Heart right ventricle (tissue), 16 donors: ENCODE measurements around the gene DEPDC5. TPM values are rescaled to one million over a fixed set of nuclear protein-coding genes. Genes with fewer than 3 reads are reported as not detected.

Source experiments
- ATAC-seq, 8 donors: fragments of 200-7000 bp; cut with Tn5 transposase; one replicate each; pipeline ENCODE4 v1.9.1; 2020; ENCODE audit warnings: mild to moderate bottlenecking in 8 of 8, moderate library complexity in 8 of 8, moderate number of reproducible peaks in 1 of 8
- DNase-seq, 2 donors: peaks; one replicate each; pipeline ENCODE4 v3.0.0-alpha.2; 2020
- H3K27ac ChIP-seq, 10 donors: fragments of 200-600 bp; sonication (generic) in 2 of 10; one replicate each; pipeline versions ENCODE4 v1.5.0 to v1.8.0; 2020 to 2022; ENCODE audit warnings: mild to moderate bottlenecking in 3 of 10
- H3K27me3 ChIP-seq, 7 donors: fragments of 200-600 bp; one replicate each; pipeline ENCODE4 v1.8.0; 2021 to 2022; ENCODE audit warnings: mild to moderate bottlenecking in 2 of 7
- H3K36me3 ChIP-seq, 9 donors: fragments of 200-600 bp; sonication (generic) in 1 of 9; one replicate each; pipeline versions ENCODE4 v1.5.0 to v1.8.0; 2020 to 2022; ENCODE audit warnings: mild to moderate bottlenecking in 2 of 9
- H3K4me1 ChIP-seq, 9 donors: fragments of 200-600 bp; sonication (generic) in 1 of 9; one replicate each; pipeline versions ENCODE4 v1.5.0 to v1.8.0; 2020 to 2022; ENCODE audit warnings: mild to moderate bottlenecking in 4 of 9
- H3K4me3 ChIP-seq, 10 donors: fragments of 200-600 bp; sonication (generic) in 2 of 10; one replicate each; pipeline versions ENCODE4 v1.5.0 to v1.8.0; 2020 to 2022; ENCODE audit warnings: mild to moderate bottlenecking in 7 of 10, moderate library complexity in 2 of 10
- H3K9me3 ChIP-seq, 11 donors: fragments of 200-600 bp in 10 of 11; sonication (generic) in 2 of 11; one replicate each; pipeline versions ENCODE4 v1.5.0 to v1.8.0; 2013 to 2022; ENCODE audit warnings: mild to moderate bottlenecking in 2 of 11, control low read depth in 1 of 11, moderate library complexity in 1 of 11
- CTCF ChIP-seq, 9 donors: fragments of 200-600 bp; sonication (generic) in 2 of 9; IDR thresholded peaks; one replicate each; pipeline versions ENCODE4 v1.5.0 to v1.8.0; 2021 to 2022; ENCODE audit warnings: antibody characterized with exemption in 9 of 9, mild to moderate bottlenecking in 5 of 9, moderate library complexity in 1 of 9
- WGBS, 2 donors: extraction: QIAGEN DNeasy Blood & Tissue Kit; methylation state at CpG; one replicate each; pipeline ENCODE4 v1.1.7; 2013; ENCODE audit warnings: inconsistent platforms in 1 of 2; 5-methylcytosine and 5-hydroxymethylcytosine counted together
- intact Hi-C, 10 donors: fragments of 100-400 bp; cut with DNase I; formaldehyde crosslinking; loops; one replicate each; pipeline versions ENCODE4 v1.11.1 to v1.14.2; 2022
- polyA plus RNA-seq, 2 donors: library from polyadenylated mRNA; stranded (reverse); fragments of 200-250 nt; gene quantifications; one replicate each; pipeline ENCODE4 v1.2.3, GENCODE V29; 2013
- total RNA-seq, 10 donors: library from RNA; stranded (reverse); fragmentation: NEBNext Ultra II Directional in 3 of 10; extraction: Animal tissue kit (Norgen Biotek cat#: 25700) in 3 of 10; gene quantifications; one replicate each; pipeline versions ENCODE4 v1.2.1 to v1.2.4, GENCODE V29; 2021 to 2023
- donor health status: Arrhythmogenic right ventricular cardiomyopathy.
- donor health status: ischemic (EF 13 %, LVEDD 7.1; RV severe dilation, severe dysfunction).
- donor health status: healthy with polysubstance abuse.
- donor health status: DM: no; HTN: yes; CAD: no.
- donor health status: DM: no; HTN: no; CAD: no.
- donor health status: ischemic (EF 25% LVEDD 6.9; RV normal size, moderate dysfunction).
- donor health status: ischemic (EF 25% LVEDD 5.7; RV mildly dilated, moderate dysfunction).
- donor health status: healthy.
- donor health status: DM: yes; HTN: yes; CAD: no.
- donor health status: Ischemic cardiomyopathy.
- donor health status: ischemic (EF 35%, LVEDD 5.7; RV mildly dilated, moderate dysfunction).
- donor health status: nonischemic (EF 11% LVEDD 7.7; RV severe dilation, severe dysfunction).
- donor health status: DM: yes; HTN: yes; CAD: no.
- donor health status: PGD.
- donor health status: ischemic (EF 29% LVEDD 5.4; RV normal size, mild dysfunction).
- donor health status: nonischemic (EF 23%, LVEDD 6.1; RV moderate dilation, normal function).

The DEPDC5 gene
- total and polyA plus RNA-seq, 12 donors: 6.2 to 19.1 (median 14.4) TPM

- H3K4me1 ChIP-seq: peaks cover 0 to 20% (median 3%) of the 10 kb centered on the region in 9 donors
- 55 to 67% methylated on average over 1 of the region's 1 CpG for WGBS, 2 donors
- DNase-seq: no peak
- no peak for TF ChIP-seq CTCF (IDR thresholded peaks at IDR 0.05)
- H3K9me3 ChIP-seq: no peaks in the 10 kb centered on the region
- H3K4me3 ChIP-seq: no peak overlapping the region
- intact Hi-C loops: no loop called here
- no peaks in the 10 kb centered on the region for H3K27me3 ChIP-seq
- H3K36me3 ChIP-seq: peaks cover 0 to 86% (median 0%) of the 10 kb centered on the region in 9 donors
- peak in 3 of 8 donors; percentile 61 to 88 (median 68) for ATAC-seq
- peak overlapping the region in 1 of 10 donors; percentile 71 for H3K27ac ChIP-seq
Measured at GRCh38 chr22:31829505-31829904, 75.7 kb downstream of the DEPDC5 start.

- WGBS, 2 donors: 32 to 52% methylated on average over 1 of the region's 1 CpG
Measured at GRCh38 chr22:31830721-31831070, 76.9 kb downstream of the DEPDC5 start.

GRCh38 chr22:31833930-31834329, 80.1 kb downstream of the DEPDC5 start:
- no peak overlapping the region for H3K4me3 ChIP-seq
- H3K4me1 ChIP-seq: peaks cover 0 to 18% (median 3%) of the 10 kb centered on the region in 9 donors
- no peaks in the 10 kb centered on the region for H3K9me3 ChIP-seq
- no peak for TF ChIP-seq CTCF (IDR thresholded peaks at IDR 0.05)
- 96 to 100% methylated on average over 1 of the region's 1 CpG for WGBS, 2 donors
- intact Hi-C loops: no loop called here
- peaks cover 0 to 88% (median 21%) of the 10 kb centered on the region in 9 donors for H3K36me3 ChIP-seq
- no peak for ATAC-seq
- H3K27ac ChIP-seq: no peak overlapping the region
- H3K27me3 ChIP-seq: no peaks in the 10 kb centered on the region
- no peak for DNase-seq

More at GRCh38 chr22:31830721-31831070, 76.9 kb downstream of the DEPDC5 start:
- Histone ChIP-seq H3K4me3 (no peak overlapping the region), H3K9me3 (no peaks in the 10 kb centered on the region), H3K27me3 (no peaks in the 10 kb centered on the region), H3K27ac (no peak overlapping the region), H3K36me3 (peaks cover 0 to 86% (median 0%) of the 10 kb centered on the region in 9 donors), H3K4me1 (peaks cover 0 to 20% (median 3%) of the 10 kb centered on the region in 9 donors)
- intact Hi-C loops: no loop called here
- DNase-seq (no peak), ATAC-seq (no peak)
- TF ChIP-seq CTCF (IDR thresholded peaks at IDR 0.05): no peak

- ATAC-seq (no peak), DNase-seq (no peak)
- Histone ChIP-seq H3K4me1 (peaks cover 0 to 1% (median 0%) of the 10 kb centered on the region in 9 donors), H3K9me3 (no peaks in the 10 kb centered on the region), H3K27ac (no peak overlapping the region), H3K36me3 (peaks cover 0 to 99% (median 21%) of the 10 kb centered on the region in 9 donors), H3K27me3 (no peaks in the 10 kb centered on the region), H3K4me3 (no peak overlapping the region)
- intact Hi-C loops: no loop called here
- 87% methylated on average over 5 of the region's 5 CpGs for WGBS, 2 donors
- TF ChIP-seq CTCF (IDR thresholded peaks at IDR 0.05): no peak
Measured at GRCh38 chr22:31836010-31836409, 82.2 kb downstream of the DEPDC5 start.
